Stimulated activated CD4-positive, alpha-beta T cell treated with anti-CD3 and anti-CD28 coated beads, Interleukin-12 subunit alpha, Interleukin-12 subunit beta, amount 100 ng/mL, for 48 hours (primary cell): Measurements from ENCODE around the gene CLSTN2.

Experiments used
- DNase-seq, 3 donors: peaks; one replicate each; pipeline ENCODE4 v3.0.0-alpha.2; 2020; ENCODE audit warnings: low read depth in 2 of 3, low spot score in 1 of 3

Gene CLSTN2

GRCh38 chr3:139941580-139941979 is 6.6 kb downstream of the CLSTN2 start:
- DNase-seq = no peak

GRCh38 chr3:139944256-139944910 is 9.4 kb downstream of the CLSTN2 start:
- DNase-seq = no peak

- no peak for DNase-seq
These were observed 10.4 kb downstream of the CLSTN2 start for GRCh38 chr3:139945386-139945785.

GRCh38 chr3:139945942-139946341 is 11.0 kb downstream of the CLSTN2 start:
- DNase-seq = no peak

- no peak for DNase-seq
These were observed 13.5 kb downstream of the CLSTN2 start for GRCh38 chr3:139948467-139948866.

- no peak for DNase-seq
These were observed 13.9 kb downstream of the CLSTN2 start for GRCh38 chr3:139948898-139949297.

- no peak for DNase-seq
These were observed 18.3 kb downstream of the CLSTN2 start for GRCh38 chr3:139953131-139953910.

- DNase-seq = no peak
These were observed 19.3 kb downstream of the CLSTN2 start for GRCh38 chr3:139954146-139954860.

- DNase-seq = no peak
These were observed 22.9 kb downstream of the CLSTN2 start for GRCh38 chr3:139957844-139958243.

- no peak for DNase-seq
These were observed 34.4 kb downstream of the CLSTN2 start for GRCh38 chr3:139969386-139969785.

GRCh38 chr3:139970526-139970925 is 35.5 kb downstream of the CLSTN2 start:
- DNase-seq = no peak

- no peak for DNase-seq
These were observed 39.9 kb downstream of the CLSTN2 start for GRCh38 chr3:139974809-139975425.

GRCh38 chr3:139975594-139976365 is 40.8 kb downstream of the CLSTN2 start:
- no peak for DNase-seq

GRCh38 chr3:139978966-139979365 is 44.0 kb downstream of the CLSTN2 start:
- DNase-seq = no peak

- DNase-seq = no peak
These were observed 45.0 kb downstream of the CLSTN2 start for GRCh38 chr3:139979991-139980390.

- no peak for DNase-seq
These were observed 47.4 kb downstream of the CLSTN2 start for GRCh38 chr3:139982404-139982803.

- no peak for DNase-seq
These were observed 50.6 kb downstream of the CLSTN2 start for GRCh38 chr3:139985576-139985975.

GRCh38 chr3:139987908-139988307 is 52.9 kb downstream of the CLSTN2 start:
- no peak for DNase-seq

- DNase-seq = no peak
These were observed 53.6 kb downstream of the CLSTN2 start for GRCh38 chr3:139988472-139989156.

GRCh38 chr3:139994891-139995290 is 59.9 kb downstream of the CLSTN2 start:
- DNase-seq = no peak
